Peyer's patch (tissue), 4 donors: Measurements from ENCODE around the gene VAPA.

Experiments used
- CTCF ChIP-seq, 6 experiments: fragments of 450-650 bp in 4 of 6; fragments of 200-600 bp in 2 of 6; sonication (generic) in 1 of 6; IDR thresholded peaks; one replicate each; pipeline ENCODE4 v1.5.1; 2017 to 2019; ENCODE audit warnings: antibody characterized with exemption in 6 of 6, mild to moderate bottlenecking in 3 of 6, moderate library complexity in 1 of 6
- POLR2A ChIP-seq, 2 donors: fragments of 450-650 bp; IDR thresholded peaks; one replicate each; pipeline ENCODE4 v1.5.1; 2017; ENCODE audit warnings: antibody characterized with exemption in 2 of 2, mild to moderate bottlenecking in 2 of 2, moderate library complexity in 2 of 2

- TF ChIP-seq CTCF (IDR thresholded peaks at IDR 0.05) = no peak
- TF ChIP-seq POLR2A (IDR thresholded peaks at IDR 0.05) = no peak
Measured at GRCh38 chr18:9890196-9890595, 23.6 kb upstream of the VAPA start.
